Left lung (tissue), 10 donors: ENCODE measurements around the gene UACA. TPM values are rescaled to one million over a fixed set of nuclear protein-coding genes. Genes with fewer than 3 reads are reported as not detected.

Experiments used
- ATAC-seq: fragments of 200-7000 bp; cut with Tn5 transposase; one replicate; pipeline ENCODE4 v1.9.1; 2020; ENCODE audit warnings: moderate library complexity
- DNase-seq, 4 donors: peaks; one replicate each; pipeline ENCODE4 v3.0.0-alpha.2; 2013 to 2020
- H3K27ac ChIP-seq, 2 donors: fragments of 200-600 bp; sonication (generic) in 1 of 2; one replicate each; pipeline versions ENCODE4 v1.5.0 to v1.8.0; 2020 to 2021
- H3K27me3 ChIP-seq, 2 donors: fragments of 200-600 bp; sonication (generic) in 1 of 2; one replicate each; pipeline versions ENCODE4 v1.5.0 to v1.8.0; 2020 to 2021
- H3K36me3 ChIP-seq, 2 donors: fragments of 200-600 bp; sonication (generic) in 1 of 2; one replicate each; pipeline versions ENCODE4 v1.5.0 to v1.8.0; 2020 to 2021
- H3K4me1 ChIP-seq, 2 donors: fragments of 200-600 bp; one replicate each; pipeline ENCODE4 v1.8.0; 2021
- H3K4me3 ChIP-seq, 2 donors: fragments of 200-600 bp; sonication (generic) in 1 of 2; one replicate each; pipeline versions ENCODE4 v1.5.0 to v1.8.0; 2020 to 2021; ENCODE audit warnings: mild to moderate bottlenecking in 1 of 2
- H3K9me3 ChIP-seq, 2 donors: fragments of 200-600 bp; sonication (generic) in 1 of 2; one replicate each; pipeline versions ENCODE4 v1.5.0 to v1.8.0; 2020 to 2021
- CTCF ChIP-seq, 2 donors: fragments of 200-600 bp; sonication (generic) in 1 of 2; IDR thresholded peaks; one replicate each; pipeline versions ENCODE4 v1.5.0 to v1.8.0; 2021; ENCODE audit warnings: antibody characterized with exemption in 2 of 2
- intact Hi-C, 2 donors: fragments of 100-400 bp; cut with DNase I; formaldehyde crosslinking; loops; one replicate each; pipeline versions ENCODE4 v1.11.2 to v1.14.2; 2022
- polyA plus RNA-seq, 6 donors: library from polyadenylated mRNA; unstranded; fragments of 120-200 nt; gene quantifications; one replicate each; pipeline ENCODE4 v1.2.1, GENCODE V29; 2013; ENCODE audit not compliant: insufficient read length in 6 of 6
- total RNA-seq, 2 donors: library from RNA; stranded (reverse); fragmentation: NEBNext Ultra II Directional; extraction: Animal tissue kit (Norgen Biotek cat#: 25700); gene quantifications; one replicate each; pipeline ENCODE4 v1.2.1, GENCODE V29; 2021
- donor health status: DM: no; HTN: yes; CAD: no.
- donor health status: DM: no; HTN: no; CAD: no.

Gene UACA
- total and polyA plus RNA-seq, 8 donors = 43.2 to 133 (median 121) TPM

- Histone ChIP-seq H3K9me3 (no peaks in the 10 kb centered on the region), H3K27me3 (peaks cover 11 to 63% of the 10 kb centered on the region in 2 donors), H3K27ac (no peak overlapping the region), H3K36me3 (no peaks in the 10 kb centered on the region), H3K4me3 (no peak overlapping the region), H3K4me1 (peaks cover 0 to 35% of the 10 kb centered on the region in 2 donors)
- intact Hi-C loops = no loop called here
- no peak for TF ChIP-seq CTCF (IDR thresholded peaks at IDR 0.05)
- ATAC-seq (no peak), DNase-seq (no peak)
These were observed 3.2 kb upstream of the UACA start for GRCh38 chr15:70766597-70766996.

- no peaks in the 10 kb centered on the region for H3K36me3 ChIP-seq
- intact Hi-C loops = no loop called here
- ATAC-seq (no peak), DNase-seq (peak in 2 of 4 donors; percentile 58 to 77)
- H3K4me1 ChIP-seq = peaks cover 0 to 39% of the 10 kb centered on the region in 2 donors
- H3K27me3 ChIP-seq = peaks cover 14 to 72% of the 10 kb centered on the region in 2 donors
- H3K27ac ChIP-seq = peak overlapping the region in 1 of 2 donors; percentile 23
- no peak for TF ChIP-seq CTCF (IDR thresholded peaks at IDR 0.05)
- no peaks in the 10 kb centered on the region for H3K9me3 ChIP-seq
- H3K4me3 ChIP-seq = no peak overlapping the region
These were observed 2.3 kb upstream of the UACA start for GRCh38 chr15:70765504-70766281.

GRCh38 chr15:70763950-70764730 is 782 bp upstream of the UACA start:
- ATAC-seq (no peak), DNase-seq (no peak)
- Histone ChIP-seq H3K4me3 (peak overlapping the region; percentile 68 to 76), H3K9me3 (no peaks in the 10 kb centered on the region), H3K4me1 (peaks cover 0 to 39% of the 10 kb centered on the region in 2 donors), H3K36me3 (no peaks in the 10 kb centered on the region), H3K27me3 (peaks cover 14 to 81% of the 10 kb centered on the region in 2 donors), H3K27ac (peak overlapping the region; percentile 87 to 93)
- intact Hi-C loops = no loop called here
- TF ChIP-seq CTCF (IDR thresholded peaks at IDR 0.05) = no peak

- DNase-seq (peak in 3 of 4 donors; percentile 63 to 84 (median 73)), ATAC-seq (peak; percentile 8)
- Histone ChIP-seq H3K9me3 (no peaks in the 10 kb centered on the region), H3K36me3 (no peaks in the 10 kb centered on the region), H3K27me3 (peaks cover 14 to 85% of the 10 kb centered on the region in 2 donors), H3K4me3 (peak overlapping the region; percentile 68 to 76), H3K4me1 (peaks cover 0 to 27% of the 10 kb centered on the region in 2 donors), H3K27ac (peak overlapping the region; percentile 87 to 93)
- intact Hi-C loops = no loop called here
- TF ChIP-seq CTCF (IDR thresholded peaks at IDR 0.05) = no peak
These were observed 764 bp downstream of the UACA start for GRCh38 chr15:70762469-70763119.
